ENCODE results near the gene FCGBP. TPM values are rescaled to one million over a fixed set of nuclear protein-coding genes. Genes with fewer than 3 reads are reported as not detected.

FCGBP gene
- total and polyA plus RNA-seq, 11 donors, result 0.76 to 44.4 (median 3.8) TPM

GRCh38 chr19:39946532-39946931 lies 12.1 kb upstream of the FCGBP start:
- Histone ChIP-seq H3K27me3 (peaks cover 0 to 42% (median 0%) of the 10 kb centered on the region in 9 donors), H3K4me1 (peaks cover 0 to 31% (median 0%) of the 10 kb centered on the region in 12 donors), H3K27ac (no peak overlapping the region), H3K4me3 (no peak overlapping the region), H3K36me3 (no peaks in the 10 kb centered on the region), H3K9me3 (no peaks in the 10 kb centered on the region)
- no peak for DNase-seq
- no peak for ATAC-seq
- intact Hi-C loops (cut with DNase I), result no loop called here
- 80 to 90% (median 85%) methylated on average over 4 of the region's 4 CpGs for WGBS, 4 donors
- TF ChIP-seq CTCF (IDR thresholded peaks at IDR 0.05), result no peak
- TF ChIP-seq POLR2A (IDR thresholded peaks at IDR 0.05), result no peak

GRCh38 chr19:39943586-39943985 lies 9.2 kb upstream of the FCGBP start:
- 88 to 93% (median 91%) methylated on average over 7 of the region's 7 CpGs for WGBS, 4 donors
- Histone ChIP-seq H3K27me3 (peaks cover 0 to 21% (median 0%) of the 10 kb centered on the region in 9 donors), H3K27ac (peak overlapping the region in 1 of 12 donors; percentile 62), H3K4me3 (no peak overlapping the region), H3K9me3 (peaks cover 0 to 17% (median 6%) of the 10 kb centered on the region in 12 donors), H3K4me1 (peaks cover 0 to 56% (median 0%) of the 10 kb centered on the region in 12 donors), H3K36me3 (no peaks in the 10 kb centered on the region)
- TF ChIP-seq CTCF (IDR thresholded peaks at IDR 0.05), result no peak
- TF ChIP-seq POLR2A (IDR thresholded peaks at IDR 0.05), result no peak
- DNase-seq, result no peak
- intact Hi-C loops (cut with DNase I), result no loop called here
- no peak for ATAC-seq

GRCh38 chr19:39942366-39942730 lies 7.9 kb upstream of the FCGBP start:
- H3K36me3 ChIP-seq, result no peaks in the 10 kb centered on the region
- DNase-seq (no peak), ATAC-seq (no peak)
- H3K9me3 ChIP-seq, result peaks cover 0 to 17% (median 6%) of the 10 kb centered on the region in 12 donors
- TF ChIP-seq POLR2A (IDR thresholded peaks at IDR 0.05), result no peak
- TF ChIP-seq CTCF (IDR thresholded peaks at IDR 0.05), result no peak
- peak overlapping the region in 3 of 12 donors; percentile 4 to 79 (median 17) for H3K27ac ChIP-seq
- H3K4me3 ChIP-seq, result peak overlapping the region in 1 of 12 donors; percentile 15
- 46 to 55% (median 51%) methylated on average over 4 of the region's 4 CpGs for WGBS, 4 donors
- intact Hi-C loops (cut with DNase I), result no loop called here
- peaks cover 0 to 16% (median 0%) of the 10 kb centered on the region in 9 donors for H3K27me3 ChIP-seq
- H3K4me1 ChIP-seq, result peaks cover 0 to 64% (median 0%) of the 10 kb centered on the region in 12 donors

- WGBS, 4 donors, result 22 to 29% (median 23%) methylated on average over 5 of the region's 5 CpGs
- peak in 1 of 5 donors; percentile 14 for DNase-seq
These were observed 7.4 kb upstream of the FCGBP start for GRCh38 chr19:39941615-39942365.

More at GRCh38 chr19:39941615-39942365, 7.4 kb upstream of the FCGBP start:
- Histone ChIP-seq H3K36me3 (no peaks in the 10 kb centered on the region), H3K4me1 (peaks cover 0 to 68% (median 0%) of the 10 kb centered on the region in 12 donors), H3K27me3 (peaks cover 0 to 18% (median 0%) of the 10 kb centered on the region in 9 donors), H3K4me3 (peak overlapping the region in 1 of 12 donors; percentile 18), H3K9me3 (peaks cover 0 to 17% (median 6%) of the 10 kb centered on the region in 12 donors), H3K27ac (peak overlapping the region in 3 of 12 donors; percentile 4 to 79 (median 17))
- ATAC-seq, result peak in 3 of 4 donors; percentile 54 to 73 (median 70)
- intact Hi-C loops (cut with DNase I), result no loop called here
- TF ChIP-seq POLR2A (IDR thresholded peaks at IDR 0.05) (no peak), CTCF (IDR thresholded peaks at IDR 0.05) (no peak)

Data from heart left ventricle (tissue), 16 donors.